ENCODE measurements around the gene SLC35B2.
A peak's percentile ranks its signal among the peaks of the same experiment; 100 is the strongest.

Gene SLC35B2

GRCh38 chr6:44285552-44286284 lies 28.4 kb upstream of the SLC35B2 start:
- no peak for DNase-seq

DNA sequence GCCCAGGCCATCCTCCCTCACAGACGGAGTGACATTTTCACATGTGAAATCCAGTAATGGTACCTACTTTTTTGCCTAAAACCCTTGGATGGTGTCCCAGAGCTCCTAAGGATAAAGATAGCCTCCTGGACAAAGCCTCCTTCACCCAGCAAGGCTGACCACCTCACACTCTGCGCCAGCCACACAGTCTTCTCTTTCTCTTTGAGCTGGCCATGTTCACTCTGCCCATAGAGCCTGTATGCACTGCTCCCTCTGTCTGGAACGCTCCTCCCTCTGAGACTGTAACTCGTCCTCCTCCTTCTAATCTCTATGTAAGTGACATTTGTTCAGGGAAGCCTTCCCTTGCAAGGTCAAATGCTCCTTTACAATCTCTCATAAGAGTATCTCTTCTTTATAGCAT lies 27.5 kb upstream of the SLC35B2 start:
- DNase-seq, result no peak

GRCh38 chr6:44284121-44284520 lies 26.8 kb upstream of the SLC35B2 start:
- DNase-seq, result no peak

- DNase-seq, result no peak
These were observed 21.7 kb upstream of the SLC35B2 start for GRCh38 chr6:44278774-44279697.

GRCh38 chr6:44278315-44278714 lies 21.0 kb upstream of the SLC35B2 start:
- DNase-seq, result no peak

GRCh38 chr6:44277763-44278162 lies 20.4 kb upstream of the SLC35B2 start:
- no peak for DNase-seq

DNA sequence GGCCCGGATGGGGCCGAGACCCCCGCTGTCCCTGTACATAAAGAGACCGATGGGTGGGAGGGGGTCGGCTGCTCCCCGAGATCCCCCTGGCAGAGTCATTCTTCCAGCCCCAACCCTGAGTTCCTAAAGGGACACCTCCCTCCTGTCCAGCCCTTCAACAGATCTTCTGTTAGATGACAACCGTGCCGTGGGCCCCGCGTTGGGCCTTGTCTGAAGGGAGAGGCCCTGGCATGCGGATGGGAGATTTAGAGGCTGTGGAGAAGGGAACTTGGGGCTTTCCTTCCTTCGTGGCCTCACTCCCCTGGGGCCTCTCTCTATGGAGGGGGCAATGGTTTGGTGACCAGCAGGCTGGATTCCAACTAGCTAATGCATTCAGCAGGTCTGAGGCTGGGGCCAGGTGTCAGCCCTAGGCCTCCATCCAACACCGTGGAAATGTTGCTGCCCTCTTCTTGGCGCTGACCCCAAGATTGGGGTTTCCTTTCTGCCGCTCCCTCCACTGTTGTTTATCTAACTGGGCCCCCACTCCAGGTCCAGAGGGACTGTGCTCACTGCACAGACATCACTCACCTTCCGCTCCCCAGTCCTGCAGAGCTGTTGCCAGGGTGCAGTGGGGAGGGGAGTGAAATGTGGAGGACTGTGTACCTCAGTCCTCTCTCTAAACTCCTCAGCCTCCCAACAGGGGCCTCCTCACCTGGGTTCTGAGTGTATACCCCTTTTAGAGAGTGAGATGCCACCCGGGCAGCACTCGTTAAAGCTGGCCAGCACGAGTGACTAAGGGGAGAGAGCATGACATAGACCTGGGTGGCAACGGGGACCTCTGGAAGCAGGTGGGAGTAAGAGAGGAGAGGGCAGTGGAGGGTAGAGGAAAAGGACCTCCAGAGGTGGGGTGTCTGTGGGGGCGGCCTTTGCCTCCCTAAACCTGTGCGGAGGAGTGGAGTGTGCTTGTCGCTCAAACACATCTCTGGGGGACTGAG lies 19.6 kb upstream of the SLC35B2 start:
- DNase-seq, result no peak

- DNase-seq, result no peak
These were observed 18.7 kb upstream of the SLC35B2 start for GRCh38 chr6:44275749-44276648.

DNA sequence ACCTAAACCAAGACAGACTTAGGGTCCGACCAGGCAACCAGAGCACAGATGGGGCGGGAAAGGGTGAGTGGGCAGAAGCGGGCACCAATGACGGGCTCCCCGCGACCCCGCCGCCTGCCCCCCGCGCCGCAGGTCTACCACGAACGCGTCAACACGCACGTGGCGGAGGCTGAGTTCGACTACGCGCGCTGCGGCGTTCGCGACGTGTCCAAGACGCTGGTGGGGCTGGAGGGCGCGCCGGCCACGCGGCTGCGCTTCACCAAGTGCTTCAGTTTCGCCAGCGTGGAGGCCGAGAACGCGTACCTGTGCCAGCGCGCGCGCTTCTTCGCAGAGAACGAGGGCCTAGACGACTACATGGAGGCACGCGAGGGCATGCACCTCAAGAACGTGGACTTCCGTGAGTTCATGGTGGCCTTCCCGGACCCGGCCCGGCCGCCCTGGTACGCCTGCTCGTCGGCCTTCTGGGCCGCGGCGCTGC lies 18.0 kb upstream of the SLC35B2 start:
- DNase-seq, result no peak

DNA sequence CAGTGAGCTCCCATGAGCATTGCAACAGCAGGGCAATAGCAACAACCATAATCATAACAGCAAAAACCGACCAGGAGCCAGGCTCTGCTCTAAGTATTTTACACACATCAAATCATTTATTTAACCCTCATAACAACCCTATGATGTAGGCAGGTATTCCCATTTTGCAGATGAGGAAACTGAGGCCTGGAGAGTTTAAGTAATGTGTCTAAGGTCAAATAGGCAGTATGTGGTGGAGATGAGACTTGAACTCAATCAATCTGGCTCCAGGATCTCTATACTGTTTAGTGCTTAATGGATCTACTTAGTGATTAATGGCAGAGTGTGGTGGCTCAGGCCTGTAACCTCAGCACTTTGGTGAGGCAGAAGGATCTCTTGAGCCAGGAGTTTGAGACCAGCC lies 16.3 kb upstream of the SLC35B2 start:
- no peak for DNase-seq

DNA sequence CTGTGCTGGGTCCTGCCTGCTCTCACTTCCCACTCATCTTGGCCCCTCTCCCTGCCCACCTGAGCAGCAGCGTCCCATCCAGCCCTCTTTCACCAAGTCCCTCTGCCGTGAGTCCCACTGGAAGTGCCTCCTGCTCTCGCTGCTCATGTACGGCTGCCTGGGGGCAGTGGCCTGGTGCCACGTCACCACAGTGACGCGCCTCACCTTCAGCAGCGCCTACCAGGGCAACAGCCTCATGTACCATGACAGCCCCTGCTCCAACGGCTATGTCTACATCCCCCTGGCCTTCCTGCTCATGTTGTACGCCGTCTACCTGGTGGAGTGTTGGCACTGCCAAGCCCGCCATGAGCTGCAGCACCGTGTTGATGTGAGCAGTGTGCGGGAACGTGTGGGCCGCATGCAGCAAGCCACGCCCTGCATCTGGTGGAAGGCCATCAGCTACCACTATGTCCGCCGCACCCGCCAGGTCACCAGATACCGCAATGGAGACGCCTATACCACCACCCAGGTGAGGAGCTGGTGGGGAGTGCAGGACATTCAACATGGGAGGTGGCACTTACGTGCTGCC lies 15.8 kb upstream of the SLC35B2 start:
- no peak for DNase-seq

DNA sequence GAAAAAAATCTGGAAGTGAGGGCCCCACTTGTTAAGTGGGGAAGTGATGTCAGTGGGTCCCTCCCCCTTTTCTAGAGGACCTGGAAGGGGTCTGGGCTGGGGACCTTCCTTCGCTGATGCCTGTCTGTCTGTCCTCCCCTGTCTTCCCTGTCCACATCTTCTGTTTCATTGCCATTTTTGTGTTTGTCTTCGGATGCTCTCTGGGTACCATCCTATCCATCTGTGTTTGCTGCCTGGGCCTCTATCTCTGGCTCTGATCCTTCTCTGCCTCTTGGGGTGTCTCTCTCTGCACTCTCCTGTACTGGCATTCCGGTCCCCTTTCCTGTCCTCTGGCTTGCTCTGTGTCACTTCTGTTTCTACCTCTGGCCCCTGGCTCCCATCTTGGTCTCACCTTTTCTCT lies 15.2 kb upstream of the SLC35B2 start:
- DNase-seq, result no peak

- DNase-seq, result no peak
These were observed 14.6 kb upstream of the SLC35B2 start for GRCh38 chr6:44271914-44272313.

- DNase-seq, result no peak
These were observed 14.0 kb upstream of the SLC35B2 start for GRCh38 chr6:44271406-44271723.

DNA sequence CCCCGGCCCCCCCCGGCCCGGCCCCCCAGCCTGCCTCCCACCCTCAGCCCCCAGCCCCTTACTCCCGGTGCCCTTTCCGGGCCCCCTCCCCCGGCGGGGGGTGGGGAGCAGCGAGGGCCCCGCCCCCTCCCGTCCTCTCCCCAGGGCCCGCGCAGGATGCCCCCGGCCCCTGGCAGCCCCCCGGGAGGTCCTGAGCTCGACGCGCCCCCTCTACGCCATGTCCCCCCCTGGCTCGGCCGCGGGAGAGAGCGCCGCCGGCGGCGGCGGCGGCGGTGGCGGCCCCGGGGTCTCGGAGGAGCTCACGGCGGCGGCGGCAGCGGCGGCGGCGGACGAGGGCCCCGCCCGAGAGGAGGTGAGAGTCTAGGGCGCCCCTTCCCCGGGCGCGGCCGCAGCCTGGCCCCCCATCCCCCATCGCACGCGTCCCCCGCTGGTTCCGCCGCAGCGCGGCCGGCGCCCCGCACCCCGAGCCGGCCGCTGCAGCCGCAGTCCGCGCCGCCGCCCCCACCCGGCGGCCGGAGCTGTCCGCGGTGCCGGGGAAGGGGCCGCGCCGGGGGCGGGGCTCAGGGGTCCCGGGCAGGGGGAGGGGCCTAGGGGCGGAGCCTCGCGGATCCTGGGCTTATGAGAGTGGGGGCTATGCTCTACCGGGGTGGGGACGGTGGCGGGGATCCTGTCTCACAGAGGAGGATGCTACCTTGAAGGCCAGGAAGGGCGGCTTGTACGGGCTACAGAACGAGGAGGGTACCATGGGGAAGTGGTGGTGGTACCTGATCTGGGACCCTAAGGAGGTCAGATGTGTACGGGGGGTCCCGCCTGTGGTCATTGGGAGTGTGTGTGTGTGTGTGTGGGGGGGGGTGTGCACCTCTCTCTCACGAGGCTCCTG lies 13.4 kb upstream of the SLC35B2 start:
- DNase-seq, result peak; percentile 87

- DNase-seq, result peak; percentile 63
These were observed 12.7 kb upstream of the SLC35B2 start, which contains the start of gene TMEM151B for GRCh38 chr6:44269921-44270525. TSS of gene TMEM151B (plus strand) at chr6:44270450. CDS start at chr6:44270743, 293 bp downstream.

DNA sequence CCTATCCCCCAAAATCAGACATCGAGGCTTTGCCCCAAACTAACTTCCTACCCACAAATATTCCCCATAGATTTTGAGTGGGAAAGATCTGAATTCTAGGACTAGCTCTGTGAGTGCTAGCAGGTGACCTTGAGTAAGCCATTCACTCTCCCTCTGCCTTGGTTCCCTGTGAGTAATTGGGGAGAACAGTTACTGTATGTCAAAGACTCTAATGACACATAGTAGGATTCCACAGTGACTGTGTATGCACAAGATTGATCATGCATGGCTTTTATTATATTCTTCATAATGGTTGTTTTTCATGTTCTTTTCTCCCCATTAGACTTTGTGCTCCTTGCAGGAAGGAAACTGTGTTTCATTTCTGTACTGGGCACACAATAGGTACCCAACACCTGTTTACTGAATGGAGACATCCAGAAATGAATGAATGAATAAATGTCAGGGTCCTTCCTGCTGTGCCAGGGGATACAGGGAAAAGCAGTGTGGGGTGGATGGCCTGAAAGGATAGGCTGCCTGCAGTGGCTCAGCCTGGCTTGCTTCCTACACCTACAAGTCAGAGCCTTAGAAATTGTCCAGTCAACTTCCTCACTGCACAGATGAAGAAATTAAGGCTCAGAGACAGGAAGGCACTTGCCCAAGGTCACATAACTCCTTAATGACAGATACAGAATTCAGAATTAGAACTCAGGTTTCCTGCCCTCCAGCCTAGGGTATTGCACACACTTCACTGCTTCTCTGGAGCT lies 12.0 kb upstream of the SLC35B2 start:
- no peak for DNase-seq

GRCh38 chr6:44268095-44268628 lies 10.8 kb upstream of the SLC35B2 start:
- peak; percentile 89 for DNase-seq

- DNase-seq, result no peak
These were observed 9.9 kb upstream of the SLC35B2 start for GRCh38 chr6:44267252-44267651.

All from NCI-H82 (cell line).